ENCODE results near the gene SYPL1.

SYPL1 gene

GRCh38 chr7:106049139-106049752, 62.9 kb downstream of the SYPL1 start:
- no peak for DNase-seq

- DNase-seq: no peak
Observed at GRCh38 chr7:106048706-106049020, 63.4 kb downstream of the SYPL1 start.

GRCh38 chr7:106047818-106048705, 64.0 kb downstream of the SYPL1 start:
- no peak for DNase-seq

- DNase-seq: no peak
Observed at GRCh38 chr7:106047184-106047583, 64.9 kb downstream of the SYPL1 start.

GRCh38 chr7:106045586-106045985, 66.5 kb downstream of the SYPL1 start:
- DNase-seq: no peak

GRCh38 chr7:106045139-106045538, 67.0 kb downstream of the SYPL1 start:
- no peak for DNase-seq

- DNase-seq: no peak
Observed at GRCh38 chr7:106042196-106042611, 69.9 kb downstream of the SYPL1 start.

- no peak for DNase-seq
Observed at GRCh38 chr7:106041140-106041717, 70.9 kb downstream of the SYPL1 start.
